Left ventricle myocardium superior (tissue), 1 donor: ENCODE measurements around the gene ACVR1. TPM values are rescaled to one million over a fixed set of nuclear protein-coding genes. Genes with fewer than 3 reads are reported as not detected.
"Not testable (repeated sequence)": the region's sequence is repeated elsewhere in the genome, so short reads cannot be mapped to it uniquely, and the experiment has no call there.

Experiments
- ATAC-seq: fragments of 200-7000 bp; cut with Tn5 transposase; one replicate; pipeline ENCODE4 v1.9.1; 2020; ENCODE audit warnings: mild to moderate bottlenecking, moderate library complexity
- DNase-seq: peaks from one replicate; pipeline ENCODE4 v3.0.0-alpha.2; 2020
- intact Hi-C: fragments of 100-400 bp; cut with micrococcal nuclease; formaldehyde crosslinking; loops from one replicate; pipeline ENCODE4 v1.11.0; 2022
- total RNA-seq: library from RNA; stranded (reverse); fragmentation: NEBNext Ultra II Directional; extraction: Animal tissue kit (Norgen Biotek cat#: 25700); gene quantifications from one replicate; pipeline ENCODE4 v1.2.1, GENCODE V29; 2021
- donor health status: DM: no; HTN: yes; CAD: no; lungs with severe emphysema.

The ACVR1 gene
- total RNA-seq, 1 donor from 2014 or later: 26.8 TPM

DNA sequence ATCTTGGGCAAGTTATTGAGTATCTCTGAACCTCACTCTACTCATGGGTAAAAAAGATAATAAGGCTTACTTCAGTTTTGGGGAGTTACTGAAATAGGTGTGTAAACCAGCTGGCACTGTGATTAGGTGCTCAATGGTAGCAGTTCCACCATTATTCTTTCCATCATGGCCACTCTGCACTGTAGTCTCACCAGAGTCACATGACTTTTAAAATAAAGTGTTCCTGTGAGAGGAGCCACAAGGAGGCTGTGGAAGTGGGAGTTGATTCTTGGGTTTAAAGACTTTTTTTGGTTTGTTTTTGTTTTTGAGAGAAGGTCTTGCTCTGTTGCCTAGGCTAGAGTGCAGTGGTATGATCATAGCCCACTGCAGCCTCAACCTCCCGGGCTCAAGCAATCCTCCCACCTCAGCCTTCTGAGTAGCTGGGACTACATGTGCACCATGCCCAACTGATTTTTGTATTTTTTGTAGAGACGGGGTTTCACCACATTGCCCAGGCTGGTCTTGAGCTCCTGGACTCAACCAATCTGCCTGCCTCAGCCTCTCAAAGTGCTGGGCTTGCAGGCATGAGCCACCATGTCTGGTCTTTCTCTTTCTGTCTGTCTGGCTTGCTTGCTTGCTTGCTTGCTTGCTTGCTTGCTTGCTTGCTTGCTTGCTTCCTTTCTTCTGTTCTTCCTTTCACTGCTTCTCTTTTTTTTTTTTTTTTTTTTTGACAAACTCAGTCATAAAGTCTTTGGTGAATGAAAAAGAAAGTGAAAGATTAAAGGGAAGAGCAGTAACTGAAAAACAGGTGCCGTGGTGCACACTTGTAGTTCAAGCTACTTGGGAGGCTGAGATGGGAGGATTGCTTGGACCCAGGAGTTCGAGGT lies 21.2 kb upstream of the ACVR1 start:
- intact Hi-C loops: no loop called here
- no peak for DNase-seq
- ATAC-seq: no peak

DNA sequence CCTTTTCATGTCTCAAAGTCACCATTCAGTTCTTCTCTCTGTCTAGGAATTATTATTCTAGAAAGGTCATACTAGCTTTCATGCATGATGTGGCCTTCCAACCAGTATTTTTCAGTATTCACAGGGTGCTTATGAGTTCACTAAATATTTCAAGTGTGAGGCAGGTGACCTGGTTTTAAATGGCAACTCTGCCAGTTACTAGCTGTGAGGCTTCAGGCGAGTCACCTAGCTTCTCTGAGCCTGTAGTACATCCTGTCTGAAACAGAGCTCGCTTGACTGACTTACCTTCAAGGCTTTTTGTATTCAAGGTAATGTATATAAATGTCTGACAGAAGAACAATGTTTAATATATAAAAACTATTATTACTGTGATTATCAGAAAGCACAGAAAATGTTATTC lies 19.4 kb upstream of the ACVR1 start:
- no peak for ATAC-seq
- intact Hi-C loops: no loop called here
- DNase-seq: no peak

DNA sequence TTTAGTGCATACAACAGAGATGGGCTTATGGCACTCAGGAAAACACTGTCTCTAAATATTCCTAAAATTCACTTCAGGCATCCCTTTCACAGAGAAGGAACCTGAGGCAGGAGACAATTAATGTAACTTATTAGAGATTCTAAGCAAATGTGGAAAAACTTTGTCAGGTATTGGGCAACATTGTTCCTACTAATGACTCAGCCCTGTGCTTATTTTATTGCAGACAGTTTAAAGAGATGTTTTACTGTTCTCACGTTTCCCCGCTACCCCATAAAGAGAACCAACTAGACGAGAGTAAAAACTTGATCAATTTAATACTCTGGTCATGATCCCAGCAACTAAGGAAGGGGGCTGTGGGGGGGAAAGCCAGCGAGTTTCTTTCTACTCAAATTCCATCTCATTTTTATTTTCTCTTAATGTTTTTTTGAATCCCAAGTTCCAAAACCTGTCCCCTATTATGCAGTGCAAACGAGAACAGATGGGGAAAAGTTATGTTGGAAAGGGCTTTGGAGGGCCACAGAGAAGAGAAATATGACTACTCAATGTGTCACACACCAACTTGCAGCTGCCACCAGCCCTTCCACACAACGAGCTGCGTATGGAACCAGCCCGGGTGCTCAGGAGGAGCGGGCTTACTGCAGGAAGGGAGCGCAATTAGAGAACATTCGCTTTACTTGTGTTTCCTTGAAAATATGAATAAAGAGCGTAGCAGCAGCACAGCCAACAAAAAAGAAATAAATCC lies 18.7 kb upstream of the ACVR1 start:
- DNase-seq (no peak), ATAC-seq (no peak)
- intact Hi-C loops: no loop called here

DNA sequence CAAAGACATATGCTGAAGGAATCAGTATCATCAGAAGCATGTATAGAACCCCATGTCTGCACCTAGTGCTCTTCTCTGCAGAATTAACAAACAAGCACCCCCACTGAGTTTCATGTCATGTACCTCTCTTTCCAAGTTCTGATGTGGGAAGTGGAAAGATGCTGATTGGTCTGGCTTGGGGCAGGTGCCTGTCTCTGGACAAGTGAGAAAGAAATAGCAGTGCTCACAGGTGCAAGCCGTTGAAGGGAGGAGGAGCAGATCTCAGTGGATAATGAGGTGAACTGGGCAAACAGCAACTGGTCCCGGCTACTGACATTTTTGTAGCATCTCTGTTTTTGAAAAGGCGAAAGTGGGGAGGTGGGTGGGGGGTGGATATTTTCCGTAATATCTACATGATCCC lies 17.5 kb upstream of the ACVR1 start:
- no peak for ATAC-seq
- intact Hi-C loops: no loop called here

DNA sequence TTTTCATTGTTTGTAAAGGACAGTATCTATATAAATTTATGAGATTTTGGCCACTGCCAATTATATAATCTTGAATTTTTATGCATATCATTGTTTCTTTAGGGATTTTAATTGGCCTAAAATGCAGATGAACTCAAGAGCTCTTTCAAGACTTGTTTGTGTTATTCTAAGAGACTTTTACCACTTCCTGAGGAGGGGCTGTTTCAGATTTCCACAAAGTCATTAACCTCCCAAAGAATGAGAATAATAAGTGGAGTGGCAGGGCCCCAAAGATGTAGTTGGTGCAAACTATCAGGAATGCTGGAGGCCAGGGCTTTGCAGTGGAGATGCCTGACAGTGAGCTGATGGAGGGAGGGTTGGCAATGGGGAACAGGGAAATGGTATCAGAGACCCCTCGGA lies 15.5 kb upstream of the ACVR1 start:
- intact Hi-C loops: no loop called here
- DNase-seq (no peak), ATAC-seq (no peak)

More for the DNA sequence above, 17.5 kb upstream of the ACVR1 start:
- DNase-seq: no peak

DNA sequence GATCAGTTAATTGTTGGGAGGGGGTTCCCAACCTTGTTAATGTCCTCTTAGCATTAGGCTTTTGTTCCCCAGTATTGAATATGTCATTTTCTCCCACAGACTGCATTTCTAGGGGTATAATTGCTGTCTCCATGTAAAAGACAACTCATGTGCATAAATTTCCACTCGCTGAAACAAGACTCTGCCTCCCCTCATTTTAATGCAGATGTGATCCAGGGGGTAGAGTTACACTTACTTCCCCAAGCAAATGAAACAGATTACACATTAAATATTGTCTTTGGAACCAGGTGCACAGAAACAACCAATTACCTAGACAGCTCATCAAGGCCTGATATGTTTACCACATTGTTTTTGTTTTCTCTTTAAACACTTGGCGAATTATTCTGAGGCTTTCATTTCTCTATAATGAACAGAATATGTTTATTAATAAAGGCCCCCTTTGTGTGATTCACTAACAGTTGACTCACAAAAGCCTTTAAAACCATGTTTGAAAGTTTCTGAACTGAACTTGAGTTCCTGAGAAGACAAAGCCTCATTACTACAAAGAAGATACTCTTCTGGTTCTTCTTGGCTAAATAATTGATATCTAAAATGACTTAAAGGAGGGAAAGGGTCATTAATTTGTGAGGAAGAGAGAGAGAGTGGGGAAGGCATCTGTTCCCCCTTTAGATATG lies 15.0 kb upstream of the ACVR1 start:
- no peak for ATAC-seq
- intact Hi-C loops: no loop called here
- DNase-seq: no peak

DNA sequence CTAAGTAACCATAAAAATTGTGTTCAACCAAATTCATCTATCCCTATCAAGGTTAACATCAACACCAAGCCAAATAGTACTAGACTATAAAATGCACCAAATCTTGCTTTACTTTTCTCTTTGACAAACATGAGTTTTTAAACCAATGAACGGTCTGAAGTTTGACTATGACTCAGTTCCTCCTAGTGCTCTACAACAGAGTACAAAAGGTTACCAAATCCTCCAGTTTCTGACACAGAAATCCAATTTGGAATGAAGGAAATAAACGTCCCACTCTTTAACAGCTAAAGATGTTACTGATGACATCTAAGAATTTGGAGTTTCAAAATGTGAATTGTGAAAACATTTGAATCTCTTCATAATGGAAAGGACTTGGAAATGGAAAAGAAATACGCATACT lies 11.8 kb upstream of the ACVR1 start:
- DNase-seq: no peak
- ATAC-seq: no peak
- intact Hi-C loops: no loop called here

DNA sequence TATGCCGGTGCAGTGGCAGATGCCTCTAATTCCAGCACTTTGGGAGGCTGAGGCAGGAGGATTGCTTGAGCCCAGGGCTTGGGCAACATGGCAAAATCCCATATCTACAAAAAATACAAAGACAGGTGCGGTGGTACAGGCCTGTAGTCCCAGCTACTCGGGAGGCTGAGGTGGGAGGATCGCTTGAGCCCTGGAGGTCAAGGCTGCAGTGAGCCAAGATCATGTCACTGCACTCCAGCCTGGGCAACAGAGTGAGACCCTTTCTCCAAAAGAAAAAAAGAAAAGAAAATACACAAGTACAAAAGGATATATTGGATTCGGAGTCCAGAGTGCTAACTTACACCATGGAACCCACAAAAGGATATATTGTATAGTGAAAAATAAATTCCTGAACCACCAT lies 8.4 kb upstream of the ACVR1 start:
- ATAC-seq, intact Hi-C loops, DNase-seq: not testable (repeated sequence)

DNA sequence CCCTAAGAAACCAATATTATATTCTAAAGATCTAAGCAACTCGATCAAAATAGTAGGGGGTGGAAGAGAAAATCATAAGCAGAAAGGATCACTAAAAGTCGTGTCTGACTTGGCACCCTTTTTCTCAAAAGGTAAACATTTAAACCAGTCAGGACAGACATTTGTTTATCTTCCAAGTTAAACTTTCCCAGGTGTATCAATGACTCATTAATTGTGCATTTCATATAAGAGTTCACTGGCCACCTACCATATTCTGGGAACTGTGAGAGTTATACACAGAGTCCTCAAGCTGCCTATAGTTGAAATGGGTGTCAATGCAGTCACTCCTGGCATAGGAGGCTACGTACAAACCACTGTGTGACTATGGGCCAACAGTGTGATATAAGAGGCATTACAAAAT lies 4.8 kb upstream of the ACVR1 start:
- DNase-seq (no peak), ATAC-seq (no peak)
- intact Hi-C loops: no loop called here

DNA sequence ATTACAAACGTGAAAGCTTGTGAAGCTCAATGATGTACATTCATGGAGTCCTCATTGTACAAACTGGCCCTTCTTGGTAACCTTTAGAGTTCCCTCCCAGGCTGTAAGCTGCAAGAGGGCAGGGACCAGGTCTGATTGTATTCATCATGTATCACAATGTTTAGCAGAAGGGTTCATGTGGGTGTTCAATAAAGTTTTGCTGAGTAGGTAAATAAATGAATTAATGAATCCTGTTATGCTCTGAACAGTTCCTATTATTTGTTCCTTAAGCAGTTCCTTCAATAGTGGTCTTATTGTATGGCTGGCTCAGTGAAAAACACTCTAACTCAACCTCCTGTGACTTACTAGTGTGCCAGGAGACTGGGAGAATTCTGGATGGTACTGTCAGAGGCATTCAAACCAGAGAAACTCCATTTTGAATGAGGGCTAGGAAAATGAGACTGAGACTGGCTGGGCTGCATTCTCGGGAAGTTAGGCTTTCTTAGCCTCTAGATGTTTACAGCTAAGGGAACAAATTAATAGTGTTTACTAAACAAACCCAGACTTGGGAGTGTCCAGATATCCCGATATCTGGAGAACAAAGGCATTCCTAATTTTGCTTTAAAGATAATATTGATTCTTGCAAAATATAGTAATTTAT lies 1.8 kb upstream of the ACVR1 start:
- ATAC-seq: no peak
- intact Hi-C loops: loop anchor here (10.0 kb wide), 1 partner anchor 93 kb away; no protein-coding TSS in a partner anchor
- DNase-seq: no peak

DNA sequence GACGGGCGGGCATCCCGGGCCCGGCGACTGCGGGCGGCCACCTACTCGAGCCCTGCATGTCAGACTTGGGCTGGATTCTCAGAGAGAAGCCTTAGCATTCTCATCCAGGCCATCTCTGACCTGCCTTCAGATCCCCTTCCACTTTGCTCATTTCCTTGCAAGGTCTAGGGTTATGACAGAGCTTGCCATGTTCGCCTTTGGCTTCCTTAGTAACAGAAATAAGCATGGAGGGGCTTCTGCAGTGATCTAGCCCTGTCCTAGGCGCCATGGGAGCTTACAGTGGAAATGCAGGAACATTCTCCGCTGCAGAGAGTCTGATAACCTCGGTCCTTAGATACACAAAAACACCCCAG lies 632 bp upstream of the ACVR1 start:
- intact Hi-C loops: loop anchor here (10.0 kb wide), 1 partner anchor 92 kb away; no protein-coding TSS in a partner anchor
- ATAC-seq (no peak), DNase-seq (no peak)

DNA sequence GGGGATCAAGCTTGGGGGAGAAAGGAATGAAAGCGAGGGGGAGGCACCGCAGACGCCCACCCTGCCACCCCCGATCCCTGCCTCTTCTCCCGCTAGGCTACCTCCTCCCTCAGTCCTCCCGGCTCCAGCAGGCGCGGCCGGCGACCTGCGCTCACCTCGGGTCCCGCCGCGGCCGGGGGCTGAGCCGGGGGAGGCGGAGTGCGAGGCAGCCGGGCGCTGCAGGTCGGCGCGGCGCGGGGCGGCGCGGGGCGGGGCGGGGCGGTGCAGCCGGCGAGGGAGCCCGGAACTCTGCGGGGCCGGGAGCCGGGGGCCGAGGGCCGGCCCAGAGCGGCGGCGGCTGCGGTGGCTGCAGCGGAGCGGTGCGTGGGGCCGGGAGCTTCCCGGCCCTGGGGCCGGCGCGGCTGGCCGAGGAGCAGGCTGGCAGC lies 477 bp downstream of the ACVR1 start:
- intact Hi-C loops: loop anchor here (10.0 kb wide), 1 partner anchor 91 kb away; no protein-coding TSS in a partner anchor
- ATAC-seq: peak; percentile 58
- DNase-seq: peak; percentile 79

DNA sequence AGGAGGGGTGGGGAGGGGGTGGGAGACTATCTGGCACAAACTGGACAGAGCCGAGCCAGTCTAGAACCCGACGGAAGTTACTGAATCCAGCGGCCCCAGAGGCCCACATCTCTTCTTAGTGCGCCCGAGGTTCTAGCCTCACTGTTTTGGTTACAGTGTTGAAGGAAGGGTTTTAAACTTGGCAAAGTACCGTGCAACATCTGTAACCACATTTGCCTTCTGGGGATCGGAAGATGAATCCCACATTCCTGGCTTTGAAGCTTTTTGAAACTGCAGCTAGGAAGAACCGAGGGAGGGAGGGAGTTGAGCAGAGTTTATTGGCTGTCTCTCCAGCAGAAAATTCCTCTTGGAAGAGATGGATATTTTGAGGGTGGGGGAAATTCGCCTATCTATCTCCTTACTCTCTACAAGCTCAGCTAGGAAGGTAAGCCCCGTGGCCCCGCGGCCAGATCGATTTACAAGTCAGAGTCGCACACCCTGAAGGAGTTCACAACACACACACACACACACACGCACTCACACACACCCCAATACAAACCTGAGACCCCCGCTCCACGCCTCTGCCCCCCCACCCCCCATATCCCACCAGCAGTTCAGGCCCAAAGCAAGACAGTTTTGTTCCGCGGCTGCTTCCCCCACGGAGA lies 1.0 kb downstream of the ACVR1 start:
- peak; percentile 34 for ATAC-seq
- DNase-seq: peak; percentile 50
- intact Hi-C loops: loop anchor here (10.0 kb wide), 1 partner anchor 90 kb away; no protein-coding TSS in a partner anchor

DNA sequence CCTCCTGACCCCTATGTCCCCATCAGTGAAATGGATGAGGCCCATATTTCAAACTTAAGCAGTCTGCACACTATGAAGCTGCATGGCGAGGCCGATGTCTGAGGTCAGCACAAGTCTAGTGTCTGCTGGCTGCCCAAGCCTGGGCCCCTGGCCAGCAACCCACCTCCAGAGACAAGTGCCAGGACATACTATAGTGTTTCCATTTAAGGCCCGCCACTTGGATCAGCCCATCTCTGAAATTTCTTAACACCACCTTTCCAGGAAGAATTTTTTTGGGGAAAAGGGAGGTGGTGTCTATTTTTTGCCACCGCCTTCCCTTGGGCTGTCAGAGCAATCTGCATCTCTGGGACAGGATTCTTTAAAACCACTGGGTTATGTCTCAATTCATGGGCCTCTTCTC lies 1.8 kb downstream of the ACVR1 start:
- ATAC-seq (peak; percentile 15), DNase-seq (peak; percentile 68)
- intact Hi-C loops: loop anchor here (10.0 kb wide), 1 partner anchor 90 kb away; no protein-coding TSS in a partner anchor

DNA sequence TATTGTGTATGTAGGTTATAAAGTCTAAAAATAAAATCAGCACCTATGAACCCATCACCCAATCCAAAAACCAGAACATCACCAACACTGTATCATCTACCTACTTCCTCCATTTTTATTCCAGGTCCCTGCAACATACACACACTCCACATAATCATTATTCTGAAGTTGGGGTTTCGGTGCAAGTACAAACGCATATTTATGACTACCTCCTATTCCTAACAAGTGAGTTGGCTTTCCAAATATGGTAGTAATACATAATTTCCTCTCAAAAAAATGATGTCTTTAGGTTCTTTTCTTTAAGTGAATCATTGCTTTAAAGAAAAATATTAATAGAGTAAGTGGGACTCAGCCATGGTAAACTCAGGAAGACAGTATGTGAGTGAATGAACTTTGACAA lies 3.3 kb downstream of the ACVR1 start:
- ATAC-seq (no peak), DNase-seq (no peak)
- intact Hi-C loops: loop anchor here (10.0 kb wide), 1 partner anchor 88 kb away; no protein-coding TSS in a partner anchor

DNA sequence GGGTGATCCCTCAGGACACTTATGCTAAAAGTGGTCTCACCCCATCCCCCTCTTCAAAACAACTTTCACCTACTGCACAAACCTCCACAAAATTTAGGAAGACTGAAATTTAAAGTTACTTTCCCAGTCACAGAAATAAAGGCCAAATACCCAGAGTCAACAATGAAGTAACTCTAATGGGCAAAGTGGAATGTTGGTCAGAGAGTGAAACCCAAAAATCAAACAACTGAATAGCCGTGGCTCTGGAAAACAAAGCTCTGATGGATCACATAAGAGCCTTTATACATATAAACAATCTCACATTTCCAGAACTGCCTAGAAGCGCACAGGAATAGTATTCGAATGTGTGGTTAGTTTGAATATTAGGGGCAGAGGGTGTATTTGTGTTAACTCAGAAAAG lies 4.7 kb downstream of the ACVR1 start:
- ATAC-seq: no peak
- intact Hi-C loops: loop anchor here (10.0 kb wide), 1 partner anchor 87 kb away; no protein-coding TSS in a partner anchor
- DNase-seq: no peak

DNA sequence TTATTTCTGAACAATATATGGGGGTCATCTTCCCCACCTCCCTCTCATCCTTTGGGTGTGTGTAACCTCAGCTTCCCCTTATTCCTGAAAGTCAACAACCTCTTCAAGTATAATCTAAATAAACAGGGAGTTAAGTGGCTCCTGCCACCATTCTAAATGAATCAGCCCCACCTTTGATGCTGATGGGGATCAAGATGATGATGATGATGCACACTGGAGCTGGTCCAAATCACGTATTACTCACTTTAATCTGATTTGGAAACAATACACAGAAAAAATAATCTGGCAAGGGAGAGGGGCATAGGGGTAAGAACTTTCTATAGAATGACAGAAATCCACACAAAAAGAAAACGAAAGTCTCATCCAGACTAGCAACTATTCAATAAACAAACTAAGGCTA lies 7.1 kb downstream of the ACVR1 start:
- DNase-seq: no peak
- intact Hi-C loops: no loop called here
- no peak for ATAC-seq

DNA sequence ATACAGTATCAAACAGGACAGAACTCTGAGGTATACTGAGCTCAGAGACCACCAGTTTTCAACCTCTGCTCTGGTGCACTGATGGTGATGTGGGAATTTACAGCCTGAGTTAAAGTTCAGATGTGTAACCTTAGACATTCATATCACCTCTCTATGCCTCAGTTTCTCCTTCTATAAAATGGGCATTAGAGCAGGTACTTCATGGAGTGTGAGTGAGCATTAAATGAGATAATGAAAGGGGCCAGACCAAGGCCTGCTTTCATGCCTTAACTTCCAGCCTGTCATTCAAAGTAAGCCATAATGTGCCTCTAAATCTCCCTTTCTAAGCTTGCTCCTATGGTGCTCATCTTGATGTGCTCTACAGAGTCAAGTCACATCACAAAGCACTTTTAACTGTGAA lies 8.4 kb downstream of the ACVR1 start:
- ATAC-seq (no peak), DNase-seq (no peak)
- intact Hi-C loops: no loop called here
